Psoas muscle (tissue), 8 donors: ENCODE results near the gene TERT. TPM values are rescaled to one million over a fixed set of nuclear protein-coding genes. Genes with fewer than 3 reads are reported as not detected.

Experiments used
- ATAC-seq, 4 donors: fragments of 200-7000 bp; cut with Tn5 transposase; one replicate each; pipeline ENCODE4 v1.9.1; 2020; ENCODE audit warnings: moderate library complexity in 3 of 4, mild to moderate bottlenecking in 2 of 4
- DNase-seq, 2 donors: peaks; one replicate each; pipeline ENCODE4 v3.0.0-alpha.2; 2020
- H3K27ac ChIP-seq: fragments of 200-600 bp; one replicate; pipeline ENCODE4 v1.8.0; 2022
- H3K27me3 ChIP-seq, 3 donors: fragments of 200-600 bp in 1 of 3; one replicate each; pipeline versions ENCODE4 v1.6.1 to v1.8.0; 2013 to 2022; ENCODE audit warnings: low read length in 2 of 3, mild to moderate bottlenecking in 2 of 3, moderate library complexity in 1 of 3; ENCODE audit not compliant: insufficient read depth in 3 of 3
- H3K36me3 ChIP-seq, 2 donors: fragments of 200-600 bp in 1 of 2; one replicate each; pipeline versions ENCODE4 v1.6.1 to v1.8.0; 2013 to 2022; ENCODE audit warnings: low read depth in 1 of 2, mild to moderate bottlenecking in 1 of 2, moderate library complexity in 1 of 2; ENCODE audit not compliant: insufficient read depth in 1 of 2
- H3K4me1 ChIP-seq: fragments of 200-600 bp; one replicate; pipeline ENCODE4 v1.8.0; 2022
- H3K4me3 ChIP-seq: fragments of 200-600 bp; one replicate; pipeline ENCODE4 v1.8.0; 2022; ENCODE audit warnings: mild to moderate bottlenecking
- H3K9me3 ChIP-seq: fragments of 200-600 bp; one replicate; pipeline ENCODE4 v1.8.0; 2022
- WGBS, 3 donors: extraction: QIAGEN DNeasy Blood & Tissue Kit; methylation state at CpG; one replicate each; pipeline versions ENCODE4 v1.1.6 to v1.1.7; 2013; 5-methylcytosine and 5-hydroxymethylcytosine counted together
- intact Hi-C, 2 donors: fragments of 100-400 bp; cut with DNase I; formaldehyde crosslinking; loops; one replicate each; pipeline versions ENCODE4 v1.11.0 to v1.14.2; 2022
- polyA plus RNA-seq, 3 donors: library from polyadenylated mRNA; stranded (reverse); fragments of 200-250 nt; gene quantifications; one replicate each; pipeline ENCODE4 v1.2.3, GENCODE V29; 2013
- total RNA-seq, 4 donors: library from RNA; stranded (reverse); fragmentation: NEBNext Ultra II Directional in 2 of 4; extraction: Animal tissue kit (Norgen Biotek cat#: 25700) in 2 of 4; gene quantifications; one replicate each; pipeline versions ENCODE4 v1.2.1 to v1.2.4, GENCODE V29; 2021 to 2023
- TF ChIP-seq, protein P1 (sequence below): fragments of 200-600 bp; IDR thresholded peaks from one replicate; pipeline ENCODE4 v1.8.0; 2022; ENCODE audit warnings: antibody characterized with exemption
- donor health status: healthy with polysubstance abuse.
- donor health status: DM: no; HTN: no; CAD: no; lungs with moderate emphysema.
- donor health status: Bipolar disorder and iron deficiency.
- donor health status: healthy.
- donor health status: DM: yes; HTN: yes; CAD: no.
- donor health status: DM: no; HTN: no; CAD: no.
- donor health status: DM: no; HTN: no; CAD: no.
- donor health status: DM: yes; HTN: yes; CAD: no.

Gene TERT
- total and polyA plus RNA-seq, 7 donors, result not detected

DNA sequence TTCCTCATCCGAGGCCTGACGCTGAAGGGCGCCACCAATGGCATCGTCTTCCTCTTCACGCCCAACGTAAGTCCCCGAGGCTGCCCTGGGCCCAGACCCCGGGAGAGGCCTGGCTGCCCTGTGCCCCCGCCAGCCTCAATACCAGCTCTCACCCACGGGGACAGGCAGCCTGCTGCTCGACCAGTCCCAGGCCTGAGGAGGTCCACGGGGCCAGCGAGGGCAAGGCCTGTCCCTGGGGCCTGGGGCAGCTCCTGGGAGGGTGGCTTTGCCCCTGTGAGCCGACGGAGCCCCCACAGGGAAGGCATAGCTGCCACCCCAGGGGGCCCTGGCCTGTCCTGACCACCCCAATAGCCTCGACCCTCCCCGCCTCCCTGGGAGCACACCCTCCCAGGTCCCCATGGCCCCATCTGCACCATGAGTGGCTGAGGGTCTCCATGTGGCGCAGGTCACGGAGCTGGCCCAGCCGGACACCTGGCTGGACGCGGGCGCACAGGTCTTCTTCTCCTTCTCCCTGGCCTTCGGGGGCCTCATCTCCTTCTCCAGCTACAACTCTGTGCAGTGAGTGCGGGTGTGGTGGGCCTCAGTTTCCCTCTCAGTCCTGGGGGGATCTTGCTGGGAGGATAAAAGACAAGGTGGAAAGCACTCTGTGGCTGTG is 81.2 kb downstream of the TERT start:
- ATAC-seq (no peak), DNase-seq (peak; percentile 5 to 27)
- intact Hi-C loops, result no loop called here
- Histone ChIP-seq H3K36me3 (no peaks in the 10 kb centered on the region), H3K4me3 (no peak overlapping the region), H3K27ac (no peak overlapping the region), H3K27me3 (peaks cover 0 to 18% (median 4%) of the 10 kb centered on the region in 3 donors), H3K9me3 (no peaks in the 10 kb centered on the region), H3K4me1 (no peaks in the 10 kb centered on the region)
- TF ChIP-seq, protein P1, sequence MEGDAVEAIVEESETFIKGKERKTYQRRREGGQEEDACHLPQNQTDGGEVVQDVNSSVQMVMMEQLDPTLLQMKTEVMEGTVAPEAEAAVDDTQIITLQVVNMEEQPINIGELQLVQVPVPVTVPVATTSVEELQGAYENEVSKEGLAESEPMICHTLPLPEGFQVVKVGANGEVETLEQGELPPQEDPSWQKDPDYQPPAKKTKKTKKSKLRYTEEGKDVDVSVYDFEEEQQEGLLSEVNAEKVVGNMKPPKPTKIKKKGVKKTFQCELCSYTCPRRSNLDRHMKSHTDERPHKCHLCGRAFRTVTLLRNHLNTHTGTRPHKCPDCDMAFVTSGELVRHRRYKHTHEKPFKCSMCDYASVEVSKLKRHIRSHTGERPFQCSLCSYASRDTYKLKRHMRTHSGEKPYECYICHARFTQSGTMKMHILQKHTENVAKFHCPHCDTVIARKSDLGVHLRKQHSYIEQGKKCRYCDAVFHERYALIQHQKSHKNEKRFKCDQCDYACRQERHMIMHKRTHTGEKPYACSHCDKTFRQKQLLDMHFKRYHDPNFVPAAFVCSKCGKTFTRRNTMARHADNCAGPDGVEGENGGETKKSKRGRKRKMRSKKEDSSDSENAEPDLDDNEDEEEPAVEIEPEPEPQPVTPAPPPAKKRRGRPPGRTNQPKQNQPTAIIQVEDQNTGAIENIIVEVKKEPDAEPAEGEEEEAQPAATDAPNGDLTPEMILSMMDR, result no peak
- WGBS, 3 donors, result 83 to 86% (median 85%) methylated on average over 23 to 25 of the region's 25 CpGs

DNA sequence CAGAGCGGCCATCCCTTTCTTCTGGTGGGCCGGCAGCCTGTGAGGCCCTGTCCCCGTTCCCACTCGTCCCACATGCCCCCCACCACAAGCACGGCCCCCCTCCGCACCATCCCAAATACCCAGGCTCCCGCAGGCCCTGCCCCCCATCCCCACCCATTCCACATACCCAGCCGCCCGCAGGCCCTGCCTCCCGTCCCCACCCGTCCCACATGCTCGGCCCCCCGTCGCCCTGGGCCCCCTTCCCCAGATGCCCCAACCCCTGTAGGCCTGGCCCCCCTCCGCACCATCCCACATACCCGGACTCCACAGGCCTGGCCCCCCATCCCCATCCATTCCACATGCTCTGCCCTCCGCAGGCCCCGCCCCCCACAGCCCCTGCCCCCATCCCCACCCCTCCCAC is 82.0 kb downstream of the TERT start:
- DNase-seq (peak; percentile 11 to 50), ATAC-seq (no peak)
- peaks cover 0 to 26% (median 5%) of the 10 kb centered on the region in 3 donors for H3K27me3 ChIP-seq
- WGBS, 3 donors, result 86 to 94% (median 87%) methylated on average over 16 to 18 of the region's 18 CpGs
- no peaks in the 10 kb centered on the region for H3K4me1 ChIP-seq
- H3K36me3 ChIP-seq, result no peaks in the 10 kb centered on the region
- H3K4me3 ChIP-seq, result no peak overlapping the region
- no peak overlapping the region for H3K27ac ChIP-seq
- intact Hi-C loops, result no loop called here
- TF ChIP-seq, protein P1, result no peak
- H3K9me3 ChIP-seq, result no peaks in the 10 kb centered on the region

DNA sequence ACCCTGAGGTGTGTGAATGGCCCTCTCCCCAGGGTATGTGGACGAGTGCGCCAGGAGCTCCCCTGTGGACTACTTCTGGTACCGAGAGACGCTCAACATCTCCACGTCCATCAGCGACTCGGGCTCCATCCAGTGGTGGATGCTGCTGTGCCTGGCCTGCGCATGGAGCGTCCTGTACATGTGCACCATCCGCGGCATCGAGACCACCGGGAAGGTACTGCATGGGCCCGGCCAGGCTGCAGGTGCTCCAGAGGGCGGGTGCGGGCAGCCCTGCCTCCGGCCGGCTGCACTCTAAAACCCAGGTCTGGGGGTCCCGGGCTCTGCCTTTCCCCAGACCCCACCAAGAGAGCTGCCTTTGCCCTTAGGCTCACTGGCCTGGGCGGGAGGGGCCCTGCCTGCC is 82.6 kb downstream of the TERT start:
- H3K9me3 ChIP-seq, result no peaks in the 10 kb centered on the region
- H3K4me3 ChIP-seq, result no peak overlapping the region
- H3K36me3 ChIP-seq, result no peaks in the 10 kb centered on the region
- ATAC-seq (no peak), DNase-seq (peak; percentile 7 to 15)
- H3K27me3 ChIP-seq, result peaks cover 0 to 32% (median 5%) of the 10 kb centered on the region in 3 donors
- intact Hi-C loops, result no loop called here
- WGBS, 3 donors, result 87 to 94% (median 91%) methylated on average over 20 of the region's 20 CpGs
- no peaks in the 10 kb centered on the region for H3K4me1 ChIP-seq
- no peak overlapping the region for H3K27ac ChIP-seq
- TF ChIP-seq, protein P1, result no peak

DNA sequence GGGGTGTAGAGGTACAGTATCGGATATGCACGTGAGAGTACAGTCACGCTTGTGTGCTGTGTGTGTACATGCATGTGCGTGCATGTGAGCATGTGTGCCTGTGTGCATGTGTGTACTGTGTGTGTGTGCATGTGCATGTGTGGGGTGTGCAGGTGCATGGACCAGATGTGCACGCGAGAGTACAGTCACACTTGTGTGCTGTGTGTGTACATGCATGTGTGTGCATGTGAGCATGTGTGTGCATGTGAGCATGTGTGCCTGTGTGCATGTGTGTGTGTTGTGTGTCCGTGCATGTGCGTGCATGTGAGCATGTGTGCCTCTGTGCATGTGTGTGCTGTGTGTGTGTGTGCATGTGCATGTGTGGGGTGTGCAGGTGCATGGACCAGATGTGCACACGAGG is 83.2 kb downstream of the TERT start:
- no peaks in the 10 kb centered on the region for H3K9me3 ChIP-seq
- H3K4me3 ChIP-seq, result no peak overlapping the region
- H3K27me3 ChIP-seq, result peaks cover 0 to 38% (median 7%) of the 10 kb centered on the region in 3 donors
- intact Hi-C loops, result no loop called here
- no peaks in the 10 kb centered on the region for H3K4me1 ChIP-seq
- TF ChIP-seq, protein P1, result no peak
- ATAC-seq (no peak), DNase-seq (peak in 1 of 2 donors; percentile 2)
- no peak overlapping the region for H3K27ac ChIP-seq
- 94 to 98% (median 96%) methylated on average over 9 of the region's 9 CpGs for WGBS, 3 donors
- no peaks in the 10 kb centered on the region for H3K36me3 ChIP-seq

DNA sequence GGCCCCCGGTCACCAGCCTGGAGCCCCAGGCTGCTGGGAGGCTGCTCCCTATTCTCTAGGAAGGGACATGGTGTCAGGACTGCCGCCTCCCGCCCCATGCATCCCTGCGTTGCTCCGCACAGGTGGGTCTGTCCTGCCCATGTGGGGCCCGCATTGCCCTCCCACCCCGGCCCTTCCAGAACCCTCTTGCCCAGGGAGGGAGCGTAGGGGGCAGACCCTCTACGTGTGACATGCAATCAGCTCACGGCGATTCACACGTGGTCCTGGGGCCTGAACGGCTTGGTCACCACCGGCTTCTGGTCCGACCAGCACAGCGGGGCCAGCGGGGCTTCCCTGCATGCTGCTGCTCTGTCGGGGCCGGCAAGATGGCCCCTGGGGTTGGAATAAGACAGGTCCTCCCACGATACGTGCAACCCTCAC is 84.0 kb downstream of the TERT start:
- Histone ChIP-seq H3K36me3 (no peaks in the 10 kb centered on the region), H3K27me3 (peaks cover 0 to 41% (median 6%) of the 10 kb centered on the region in 3 donors), H3K4me3 (no peak overlapping the region), H3K9me3 (no peaks in the 10 kb centered on the region), H3K4me1 (no peaks in the 10 kb centered on the region), H3K27ac (no peak overlapping the region)
- intact Hi-C loops, result no loop called here
- ATAC-seq, result no peak
- TF ChIP-seq, protein P1, result no peak
- 83 to 86% (median 84%) methylated on average over 21 of the region's 21 CpGs for WGBS, 3 donors
- peak in 1 of 2 donors; percentile 20 for DNase-seq
